KOPT-K1 (cell line): ENCODE data around the gene CDIPT.

ENCODE experiments used
- H3K27ac ChIP-seq: fragments of 200-600 bp; sonication (generic); 2 replicates; pipeline ENCODE4 v1.5.1; 2016; ENCODE audit warnings: antibody characterized with exemption, mild to moderate bottlenecking, low read depth, low read length; ENCODE audit not compliant: poor library complexity, severe bottlenecking
- H3K36me3 ChIP-seq: fragments of 200-600 bp; sonication (generic); 2 replicates; pipeline ENCODE4 v1.5.1; 2017; ENCODE audit warnings: antibody characterized with exemption, mild to moderate bottlenecking, low read length, moderate library complexity; ENCODE audit not compliant: insufficient read depth
- H3K9me3 ChIP-seq: fragments of 200-600 bp; sonication (generic); 2 replicates; pipeline ENCODE4 v1.5.1; 2017; ENCODE audit warnings: antibody characterized with exemption, low read length, mild to moderate bottlenecking; ENCODE audit not compliant: insufficient read depth, poor library complexity, severe bottlenecking

Gene CDIPT

GRCh38 chr16:29857133-29857760 lies 5.8 kb downstream of the CDIPT start:
- H3K27ac ChIP-seq, result no peak overlapping the region
- H3K36me3 ChIP-seq, result peaks cover 34% of the 10 kb centered on the region
- no peaks in the 10 kb centered on the region for H3K9me3 ChIP-seq

GRCh38 chr16:29854520-29855100 lies 8.4 kb downstream of the CDIPT start:
- Histone ChIP-seq H3K27ac (no peak overlapping the region), H3K36me3 (peaks cover 16% of the 10 kb centered on the region), H3K9me3 (no peaks in the 10 kb centered on the region)

GRCh38 chr16:29852654-29853053 lies 10.4 kb downstream of the CDIPT start:
- no peaks in the 10 kb centered on the region for H3K36me3 ChIP-seq
- H3K27ac ChIP-seq, result no peak overlapping the region
- no peaks in the 10 kb centered on the region for H3K9me3 ChIP-seq

GRCh38 chr16:29850998-29851397 lies 12.0 kb downstream of the CDIPT start:
- H3K27ac ChIP-seq, result no peak overlapping the region
- H3K9me3 ChIP-seq, result no peaks in the 10 kb centered on the region
- no peaks in the 10 kb centered on the region for H3K36me3 ChIP-seq

GRCh38 chr16:29849505-29849904 lies 13.5 kb downstream of the CDIPT start:
- H3K9me3 ChIP-seq, result no peaks in the 10 kb centered on the region
- H3K27ac ChIP-seq, result no peak overlapping the region
- H3K36me3 ChIP-seq, result no peaks in the 10 kb centered on the region

- H3K9me3 ChIP-seq, result no peaks in the 10 kb centered on the region
These were observed 14.4 kb downstream of the CDIPT start for GRCh38 chr16:29848420-29849297.

GRCh38 chr16:29845656-29846055 lies 17.4 kb downstream of the CDIPT start:
- H3K36me3 ChIP-seq, result no peaks in the 10 kb centered on the region
- no peak overlapping the region for H3K27ac ChIP-seq
- no peaks in the 10 kb centered on the region for H3K9me3 ChIP-seq

More at GRCh38 chr16:29848420-29849297, 14.4 kb downstream of the CDIPT start:
- Histone ChIP-seq H3K36me3 (no peaks in the 10 kb centered on the region), H3K27ac (no peak overlapping the region)

- Histone ChIP-seq H3K27ac (no peak overlapping the region), H3K36me3 (no peaks in the 10 kb centered on the region), H3K9me3 (no peaks in the 10 kb centered on the region)
These were observed 18.3 kb downstream of the CDIPT start for GRCh38 chr16:29844575-29845331.

- no peaks in the 10 kb centered on the region for H3K9me3 ChIP-seq
- no peak overlapping the region for H3K27ac ChIP-seq
- no peaks in the 10 kb centered on the region for H3K36me3 ChIP-seq
These were observed 19.1 kb downstream of the CDIPT start for GRCh38 chr16:29843931-29844330.

GRCh38 chr16:29842732-29843346 lies 20.2 kb downstream of the CDIPT start:
- Histone ChIP-seq H3K9me3 (no peaks in the 10 kb centered on the region), H3K36me3 (no peaks in the 10 kb centered on the region), H3K27ac (no peak overlapping the region)

- H3K27ac ChIP-seq, result no peak overlapping the region
- no peaks in the 10 kb centered on the region for H3K9me3 ChIP-seq
- no peaks in the 10 kb centered on the region for H3K36me3 ChIP-seq
These were observed 21.4 kb downstream of the CDIPT start for GRCh38 chr16:29841631-29842030.

GRCh38 chr16:29840240-29840639 lies 22.8 kb downstream of the CDIPT start:
- no peak overlapping the region for H3K27ac ChIP-seq
- no peaks in the 10 kb centered on the region for H3K9me3 ChIP-seq
- no peaks in the 10 kb centered on the region for H3K36me3 ChIP-seq

- no peaks in the 10 kb centered on the region for H3K36me3 ChIP-seq
- no peak overlapping the region for H3K27ac ChIP-seq
- no peaks in the 10 kb centered on the region for H3K9me3 ChIP-seq
These were observed 23.2 kb downstream of the CDIPT start for GRCh38 chr16:29839822-29840221.

- Histone ChIP-seq H3K9me3 (no peaks in the 10 kb centered on the region), H3K27ac (no peak overlapping the region), H3K36me3 (no peaks in the 10 kb centered on the region)
These were observed 25.2 kb downstream of the CDIPT start for GRCh38 chr16:29837841-29838240.
